Hepatocyte (in vitro differentiated cells): ENCODE measurements around the gene SIDT1.

Experiments used
- CTCF ChIP-seq: fragments of 200-600 bp; sonication (generic); IDR thresholded peaks from 2 replicates; pipeline ENCODE4 v1.5.1; 2016; ENCODE audit warnings: antibody characterized with exemption, mild to moderate bottlenecking; ENCODE audit not compliant: poor library complexity
- EZH2 ChIP-seq: fragments of 200-600 bp; sonication (generic); IDR thresholded peaks from 2 replicates; pipeline ENCODE4 v1.6.1; 2016; ENCODE audit warnings: antibody characterized with exemption, mild to moderate bottlenecking, borderline replicate concordance
- EZH2phosphoT487 ChIP-seq: fragments of 200-600 bp; sonication (generic); IDR thresholded peaks from one replicate; pipeline ENCODE4 v1.6.1; 2018; ENCODE audit warnings: antibody characterized with exemption, mild to moderate bottlenecking, low read depth, moderate library complexity; ENCODE audit not compliant: unreplicated experiment, severe bottlenecking

GRCh38 chr3:113654851-113655250, 122.5 kb downstream of the SIDT1 start:
- TF ChIP-seq CTCF (no peak), EZH2 (no peak), EZH2phosphoT487 (no peak)
